GM10847 (cell line): ENCODE measurements around the gene CRYBG1.

Experiments
- POLR2A ChIP-seq: IDR thresholded peaks from 2 replicates; pipeline ENCODE4 v1.6.1; 2011; ENCODE audit not compliant: insufficient read length; ENCODE audit errors: extremely low read depth

Gene CRYBG1

GRCh38 chr6:106614592-106615257 lies 254.2 kb downstream of the CRYBG1 start:
- no peak for TF ChIP-seq POLR2A

DNA sequence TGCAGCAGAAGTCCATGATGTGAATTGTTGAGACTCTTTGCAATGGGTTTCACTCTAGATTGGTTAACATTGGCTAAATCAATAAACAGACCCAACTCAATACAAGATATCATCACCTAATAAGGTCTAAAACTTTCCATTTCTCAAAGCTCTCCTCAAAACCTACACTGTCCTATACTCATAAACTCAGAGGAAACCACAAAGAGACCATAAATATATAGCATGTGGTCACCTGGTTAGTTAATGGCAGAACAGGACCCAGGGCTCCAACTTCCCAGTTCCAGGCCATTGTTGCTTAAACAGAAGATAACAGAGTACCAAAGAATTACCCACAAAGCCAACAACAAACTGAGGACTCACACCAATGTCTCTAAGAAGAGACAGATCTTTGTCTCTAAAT lies 256.8 kb downstream of the CRYBG1 start:
- TF ChIP-seq POLR2A: no peak

DNA sequence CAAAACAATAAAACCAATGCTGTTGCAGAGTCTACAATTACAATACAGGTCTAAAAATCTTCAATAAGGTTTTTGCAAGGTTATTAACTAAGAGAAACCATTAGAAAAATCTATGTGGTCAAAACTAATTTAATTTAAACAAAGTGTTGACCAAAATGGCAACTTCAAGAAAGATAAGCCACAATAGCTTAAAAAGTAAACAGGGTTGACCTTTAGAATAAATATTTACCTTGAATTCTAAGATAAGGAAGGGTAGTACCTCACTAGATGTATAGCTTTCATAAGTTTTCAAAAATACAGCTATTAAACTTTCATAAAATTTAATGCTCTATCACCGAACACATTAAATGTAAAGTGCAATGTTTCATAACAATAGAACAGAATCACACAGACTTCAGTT lies 257.3 kb downstream of the CRYBG1 start:
- TF ChIP-seq POLR2A: no peak

GRCh38 chr6:106618324-106618723 lies 257.8 kb downstream of the CRYBG1 start:
- TF ChIP-seq POLR2A: no peak

DNA sequence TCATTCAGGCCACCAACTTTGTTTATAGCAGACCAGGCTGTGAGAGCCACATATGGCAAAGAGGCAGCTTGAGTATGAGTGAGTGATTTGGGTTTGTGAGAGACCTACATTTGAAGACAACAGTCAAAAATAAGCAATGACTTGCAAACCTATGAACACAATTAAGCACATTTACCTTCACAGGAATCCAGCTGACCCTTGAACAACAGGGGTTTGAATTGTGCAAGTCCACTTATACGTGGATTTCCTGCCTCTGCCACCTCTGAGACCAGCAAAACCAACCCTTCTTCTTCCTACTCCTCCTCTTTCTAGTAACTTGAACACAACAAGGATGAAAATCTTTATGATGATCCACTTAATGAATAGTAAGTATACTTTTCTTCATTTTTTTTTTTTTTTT lies 258.7 kb downstream of the CRYBG1 start:
- no peak for TF ChIP-seq POLR2A

DNA sequence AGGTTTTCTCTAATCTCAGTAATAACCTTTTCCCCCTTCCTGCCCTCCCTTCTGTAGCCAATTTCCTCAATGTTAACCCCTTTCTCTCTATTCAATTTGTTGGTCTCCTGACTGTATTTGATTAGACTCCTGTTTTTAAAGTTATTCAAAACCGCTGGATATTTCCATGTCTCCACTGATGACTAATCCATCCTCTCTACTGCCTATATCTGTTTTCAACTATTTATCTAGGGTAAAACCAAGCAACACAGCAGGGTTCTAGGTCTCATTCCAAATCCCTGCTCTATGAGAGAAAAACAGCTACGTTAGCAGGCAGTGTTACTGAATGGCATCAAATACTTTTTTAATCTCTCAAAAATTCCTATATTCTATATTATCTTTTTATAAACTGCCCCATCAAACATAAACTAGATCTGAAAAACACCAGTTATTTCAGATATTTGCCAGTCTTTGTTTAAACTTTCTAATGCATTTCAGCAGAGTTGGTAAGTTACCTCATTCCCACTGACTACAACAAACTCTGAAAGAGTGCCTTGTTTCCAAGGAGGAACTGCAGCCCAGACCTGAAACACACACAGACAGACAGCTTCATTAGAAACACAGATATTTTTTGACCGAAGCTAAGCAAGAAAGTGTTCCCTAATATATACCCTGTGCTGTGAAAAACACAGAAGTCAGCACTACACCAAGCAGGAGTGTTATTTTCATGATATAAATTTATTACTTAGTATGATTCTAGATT lies 260.6 kb downstream of the CRYBG1 start:
- TF ChIP-seq POLR2A: no peak
